ENCODE measurements around the gene CCPG1. TPM values are rescaled to one million over a fixed set of nuclear protein-coding genes. Genes with fewer than 3 reads are reported as not detected.

CCPG1 gene
- total RNA-seq, 3 donors from 2014 or later (not counting 1 experiment from before 2014, with no cell fraction given), result 41.6 to 53.6 (median 43.8) TPM

GRCh38 chr15:55389264-55389607 lies 18.9 kb downstream of the CCPG1 start:
- H3K27me3 Mint-ChIP-seq (ENCODE audit: low read depth in 2 of 2), result no peaks in the 10 kb centered on the region
- Histone ChIP-seq H3K4me1 (ENCODE audit: control insufficient read depth, insufficient read depth, low read length) (no peaks in the 10 kb centered on the region), H3K4me3 (ENCODE audit: low read length) (no peak overlapping the region), H3K27ac (ENCODE audit: low read length) (no peak overlapping the region), H3K36me3 (ENCODE audit: control insufficient read depth, insufficient read depth, low read length) (peaks cover 11% of the 10 kb centered on the region), H3K9me3 (ENCODE audit: control insufficient read depth, insufficient read depth, low read length) (no peaks in the 10 kb centered on the region), H3K27me3 (ENCODE audit: control insufficient read depth, insufficient read depth, low read length) (no peaks in the 10 kb centered on the region)
- H3K9me3 Mint-ChIP-seq, result no peaks in the 10 kb centered on the region
- ATAC-seq (peak in 1 of 3 donors; percentile 46), DNase-seq (no peak)
- no peaks in the 10 kb centered on the region for H3K36me3 Mint-ChIP-seq
- peaks cover 6 to 11% of the 10 kb centered on the region in 2 donors for H3K4me1 Mint-ChIP-seq
- H3K27ac Mint-ChIP-seq, result peak overlapping the region in 1 of 2 donors; percentile 73
- no peak for TF ChIP-seq CTCF (IDR thresholded peaks at IDR 0.05)
- intact Hi-C loops (cut with micrococcal nuclease), result no loop called here
- no peak overlapping the region for H3K4me3 Mint-ChIP-seq

GRCh38 chr15:55387027-55387426 lies 21.1 kb downstream of the CCPG1 start:
- Histone ChIP-seq H3K4me3 (ENCODE audit: low read length) (no peak overlapping the region), H3K27ac (ENCODE audit: low read length) (no peak overlapping the region), H3K4me1 (ENCODE audit: control insufficient read depth, insufficient read depth, low read length) (no peaks in the 10 kb centered on the region), H3K9me3 (ENCODE audit: control insufficient read depth, insufficient read depth, low read length) (no peaks in the 10 kb centered on the region), H3K27me3 (ENCODE audit: control insufficient read depth, insufficient read depth, low read length) (no peaks in the 10 kb centered on the region), H3K36me3 (ENCODE audit: control insufficient read depth, insufficient read depth, low read length) (peaks cover 13% of the 10 kb centered on the region)
- H3K4me1 Mint-ChIP-seq, result peaks cover 5 to 8% of the 10 kb centered on the region in 2 donors
- DNase-seq, result no peak
- H3K9me3 Mint-ChIP-seq, result no peaks in the 10 kb centered on the region
- no peak overlapping the region for H3K4me3 Mint-ChIP-seq
- H3K27me3 Mint-ChIP-seq (ENCODE audit: low read depth in 2 of 2), result no peaks in the 10 kb centered on the region
- intact Hi-C loops (cut with micrococcal nuclease), result no loop called here
- no peak for ATAC-seq
- TF ChIP-seq CTCF (IDR thresholded peaks at IDR 0.05), result no peak
- H3K36me3 Mint-ChIP-seq, result no peaks in the 10 kb centered on the region
- H3K27ac Mint-ChIP-seq, result no peak overlapping the region

GRCh38 chr15:55383687-55384086 lies 24.5 kb downstream of the CCPG1 start:
- WGBS (ENCODE audit: insufficient coverage), result 100% methylated on average over 1 of the region's 2 CpGs
- Histone ChIP-seq H3K27ac (ENCODE audit: low read length) (no peak overlapping the region), H3K4me1 (ENCODE audit: control insufficient read depth, insufficient read depth, low read length) (no peaks in the 10 kb centered on the region), H3K4me3 (ENCODE audit: low read length) (no peak overlapping the region), H3K36me3 (ENCODE audit: control insufficient read depth, insufficient read depth, low read length) (peaks cover 22% of the 10 kb centered on the region), H3K27me3 (ENCODE audit: control insufficient read depth, insufficient read depth, low read length) (no peaks in the 10 kb centered on the region), H3K9me3 (ENCODE audit: control insufficient read depth, insufficient read depth, low read length) (no peaks in the 10 kb centered on the region)
- Mint-ChIP-seq H3K27ac (no peak overlapping the region), H3K4me3 (no peak overlapping the region), H3K36me3 (no peaks in the 10 kb centered on the region), H3K9me3 (no peaks in the 10 kb centered on the region), H3K4me1 (peaks cover 0 to 4% of the 10 kb centered on the region in 2 donors), H3K27me3 (ENCODE audit: low read depth in 2 of 2) (no peaks in the 10 kb centered on the region)
- ATAC-seq, result no peak
- intact Hi-C loops (cut with micrococcal nuclease), result no loop called here
- DNase-seq, result no peak
- TF ChIP-seq CTCF (IDR thresholded peaks at IDR 0.05), result no peak

- H3K9me3 Mint-ChIP-seq, result no peaks in the 10 kb centered on the region
- H3K4me1 ChIP-seq (ENCODE audit: control insufficient read depth, insufficient read depth, low read length), result no peaks in the 10 kb centered on the region
- no peaks in the 10 kb centered on the region for H3K27me3 Mint-ChIP-seq (ENCODE audit: low read depth in 2 of 2)
- peaks cover 0 to 4% of the 10 kb centered on the region in 2 donors for H3K4me1 Mint-ChIP-seq
- H3K9me3 ChIP-seq (ENCODE audit: control insufficient read depth, insufficient read depth, low read length), result no peaks in the 10 kb centered on the region
- H3K27ac ChIP-seq (ENCODE audit: low read length), result no peak overlapping the region
- no peak for ATAC-seq
- H3K4me3 Mint-ChIP-seq, result no peak overlapping the region
- peak overlapping the region in 1 of 2 donors; percentile 50 for H3K27ac Mint-ChIP-seq
- intact Hi-C loops (cut with micrococcal nuclease), result no loop called here
- no peak overlapping the region for H3K4me3 ChIP-seq (ENCODE audit: low read length)
- no peak for TF ChIP-seq CTCF (IDR thresholded peaks at IDR 0.05)
- peaks cover 3% of the 10 kb centered on the region for H3K36me3 Mint-ChIP-seq
- no peak for DNase-seq
- H3K27me3 ChIP-seq (ENCODE audit: control insufficient read depth, insufficient read depth, low read length), result no peaks in the 10 kb centered on the region
- H3K36me3 ChIP-seq (ENCODE audit: control insufficient read depth, insufficient read depth, low read length), result peaks cover 31% of the 10 kb centered on the region
These were observed 26.6 kb downstream of the CCPG1 start for GRCh38 chr15:55381595-55381994.
